ENCODE measurements around the gene SPTB.

Gene SPTB

GRCh38 chr14:64756712-64757111, 123.0 kb downstream of the SPTB start:
- Histone ChIP-seq H3K27me3 (ENCODE audit: control insufficient read depth, low read length) (peaks cover 6% of the 10 kb centered on the region), H3K9me3 (ENCODE audit: control insufficient read depth, insufficient read depth, low read length) (no peaks in the 10 kb centered on the region), H3F3A (ENCODE audit: control insufficient read depth, insufficient read depth) (no peaks in the 10 kb centered on the region), H3K36me3 (ENCODE audit: control insufficient read depth, low read length) (no peaks in the 10 kb centered on the region), H3K27ac (ENCODE audit: low read depth, low read length) (no peak overlapping the region), H3K4me3 (ENCODE audit: low read length) (no peak overlapping the region), H3K4me1 (ENCODE audit: control insufficient read depth, low read length) (no peaks in the 10 kb centered on the region), H4K20me1 (ENCODE audit: control insufficient read depth, insufficient read depth, low read depth, low read length) (no peaks in the 10 kb centered on the region), H3K79me2 (ENCODE audit: control insufficient read depth, low read length) (no peaks in the 10 kb centered on the region), H3K9me2 (replicated peaks; ENCODE audit: control insufficient read depth, low read length) (no peaks in the 10 kb centered on the region), H3K4me2 (ENCODE audit: low read length) (no peak overlapping the region)
- TF ChIP-seq EZH2phosphoT487 (IDR thresholded peaks at IDR 0.05; ENCODE audit: borderline replicate concordance, low read length) (no peak), CTCF (IDR thresholded peaks at IDR 0.05; ENCODE audit: low read depth, low read length, poor library complexity, severe bottlenecking) (no peak)

- Histone ChIP-seq H3K9me3 (ENCODE audit: control insufficient read depth, insufficient read depth, low read length) (no peaks in the 10 kb centered on the region), H3K36me3 (ENCODE audit: control insufficient read depth, low read length) (no peaks in the 10 kb centered on the region), H3K4me1 (ENCODE audit: control insufficient read depth, low read length) (no peaks in the 10 kb centered on the region), H3K27ac (ENCODE audit: low read depth, low read length) (no peak overlapping the region), H3K79me2 (ENCODE audit: control insufficient read depth, low read length) (no peaks in the 10 kb centered on the region), H3F3A (ENCODE audit: control insufficient read depth, insufficient read depth) (no peaks in the 10 kb centered on the region), H4K20me1 (ENCODE audit: control insufficient read depth, insufficient read depth, low read depth, low read length) (no peaks in the 10 kb centered on the region), H3K27me3 (ENCODE audit: control insufficient read depth, low read length) (peaks cover 4% of the 10 kb centered on the region), H3K4me3 (ENCODE audit: low read length) (no peak overlapping the region), H3K9me2 (replicated peaks; ENCODE audit: control insufficient read depth, low read length) (no peaks in the 10 kb centered on the region), H3K4me2 (ENCODE audit: low read length) (no peak overlapping the region)
- TF ChIP-seq EZH2phosphoT487 (IDR thresholded peaks at IDR 0.05; ENCODE audit: borderline replicate concordance, low read length) (no peak), CTCF (IDR thresholded peaks at IDR 0.05; ENCODE audit: low read depth, low read length, poor library complexity, severe bottlenecking) (no peak)
These were observed 123.9 kb downstream of the SPTB start for GRCh38 chr14:64755781-64756221.

- no peaks in the 10 kb centered on the region for H3K36me3 ChIP-seq (ENCODE audit: control insufficient read depth, low read length)
- no peaks in the 10 kb centered on the region for H3K79me2 ChIP-seq (ENCODE audit: control insufficient read depth, low read length)
- H3K9me3 ChIP-seq (ENCODE audit: control insufficient read depth, insufficient read depth, low read length) = no peaks in the 10 kb centered on the region
- H3F3A ChIP-seq (ENCODE audit: control insufficient read depth, insufficient read depth) = no peaks in the 10 kb centered on the region
- no peaks in the 10 kb centered on the region for H3K4me1 ChIP-seq (ENCODE audit: control insufficient read depth, low read length)
- no peak overlapping the region for H3K4me2 ChIP-seq (ENCODE audit: low read length)
- no peaks in the 10 kb centered on the region for H4K20me1 ChIP-seq (ENCODE audit: control insufficient read depth, insufficient read depth, low read depth, low read length)
- peaks cover 2% of the 10 kb centered on the region; the same call in 1 of the 2 replicates for H3K27me3 ChIP-seq (ENCODE audit: control insufficient read depth, low read length)
- H3K27ac ChIP-seq (ENCODE audit: low read depth, low read length) = no peak overlapping the region
- no peaks in the 10 kb centered on the region for H3K9me2 ChIP-seq (replicated peaks; ENCODE audit: control insufficient read depth, low read length)
- H3K4me3 ChIP-seq (ENCODE audit: low read length) = no peak overlapping the region
- no peak for TF ChIP-seq EZH2phosphoT487 (IDR thresholded peaks at IDR 0.05; ENCODE audit: borderline replicate concordance, low read length)
These were observed 125.0 kb downstream of the SPTB start for GRCh38 chr14:64754685-64755084.

GRCh38 chr14:64753999-64754398, 125.7 kb downstream of the SPTB start:
- Histone ChIP-seq H3K27me3 (ENCODE audit: control insufficient read depth, low read length) (peaks cover 2% of the 10 kb centered on the region; the same call in 1 of the 2 replicates), H3K4me2 (ENCODE audit: low read length) (no peak overlapping the region), H3F3A (ENCODE audit: control insufficient read depth, insufficient read depth) (no peaks in the 10 kb centered on the region), H3K9me3 (ENCODE audit: control insufficient read depth, insufficient read depth, low read length) (no peaks in the 10 kb centered on the region), H4K20me1 (ENCODE audit: control insufficient read depth, insufficient read depth, low read depth, low read length) (no peaks in the 10 kb centered on the region), H3K79me2 (ENCODE audit: control insufficient read depth, low read length) (no peaks in the 10 kb centered on the region), H3K36me3 (ENCODE audit: control insufficient read depth, low read length) (no peaks in the 10 kb centered on the region), H3K4me1 (ENCODE audit: control insufficient read depth, low read length) (no peaks in the 10 kb centered on the region), H3K4me3 (ENCODE audit: low read length) (no peak overlapping the region), H3K27ac (ENCODE audit: low read depth, low read length) (no peak overlapping the region), H3K9me2 (replicated peaks; ENCODE audit: control insufficient read depth, low read length) (no peaks in the 10 kb centered on the region)
- TF ChIP-seq CTCF (IDR thresholded peaks at IDR 0.05; ENCODE audit: low read depth, low read length, poor library complexity, severe bottlenecking) (no peak), EZH2phosphoT487 (IDR thresholded peaks at IDR 0.05; ENCODE audit: borderline replicate concordance, low read length) (no peak)

Measured in DOHH2 (cell line).